Panc1 (cell line): ENCODE results near the gene DST.

Source experiments
- CTCF ChIP-seq: fragments of 450-650 bp; IDR thresholded peaks from 2 replicates; pipeline ENCODE4 v1.5.1; 2017; ENCODE audit warnings: mild to moderate bottlenecking
- POLR2AphosphoS5 ChIP-seq: IDR thresholded peaks from 2 replicates; pipeline ENCODE4 v1.6.1; 2012; ENCODE audit warnings: mild to moderate bottlenecking, low read depth, low read length, moderate library complexity
- REST ChIP-seq, 2 experiments: IDR thresholded peaks; 2 replicates each; pipeline ENCODE4 v1.6.1; 2011 to 2012; ENCODE audit warnings: low read depth in 2 of 2, control low read depth in 1 of 2, low read length in 1 of 2, mild to moderate bottlenecking in 1 of 2, moderate library complexity in 1 of 2; ENCODE audit not compliant: insufficient read depth in 1 of 2
- SIN3A ChIP-seq: IDR thresholded peaks from 2 replicates; pipeline ENCODE4 v1.6.1; 2012; ENCODE audit warnings: low read depth, mild to moderate bottlenecking, low read length, moderate library complexity, borderline replicate concordance; ENCODE audit not compliant: insufficient read depth

GRCh38 chr6:56408976-56409375, 233.7 kb downstream of the DST start:
- no peak for TF ChIP-seq POLR2AphosphoS5
- TF ChIP-seq CTCF = no peak
- TF ChIP-seq SIN3A = no peak
- TF ChIP-seq REST (IDR thresholded peaks at IDR 0.05; ENCODE audit: insufficient read depth in 1 of 2, low read depth in 2 of 2, low read length in 1 of 2) = no peak
